ENCODE measurements around the gene TCN2. TPM values are rescaled to one million over a fixed set of nuclear protein-coding genes. Genes with fewer than 3 reads are reported as not detected.

Gene TCN2
- total and polyA plus RNA-seq, 4 donors, result 6.7 to 14.1 (median 13.0) TPM

- TF ChIP-seq CTCF (IDR thresholded peaks at IDR 0.05; ENCODE audit: low read depth, low read length, missing input control) (no peak), FOXA2 (IDR thresholded peaks at IDR 0.05) (no peak)
Measured at GRCh38 chr22:30586414-30586813, 20.6 kb upstream of the TCN2 start (continued).

- TF ChIP-seq HNF4G (IDR thresholded peaks at IDR 0.05) (no peak), NR2F2 (IDR thresholded peaks at IDR 0.05) (no peak), GABPA (IDR thresholded peaks at IDR 0.05 in 1 of 2, conservative IDR thresholded peaks at IDR 0.05 in 1 of 2) (no peak), HNF4A (conservative IDR thresholded peaks at IDR 0.05) (no peak), REST (IDR thresholded peaks at IDR 0.05) (no peak), FOXA2 (IDR thresholded peaks at IDR 0.05) (no peak), TAF1 (conservative IDR thresholded peaks at IDR 0.05) (no peak), RXRA (IDR thresholded peaks at IDR 0.05) (no peak), CTCF (IDR thresholded peaks at IDR 0.05; ENCODE audit: low read depth, low read length, missing input control) (no peak), ZBTB33 (IDR thresholded peaks at IDR 0.05) (no peak), FOXA1 (IDR thresholded peaks at IDR 0.05) (no peak), RAD21 (IDR thresholded peaks at IDR 0.05) (no peak), MAX (IDR thresholded peaks at IDR 0.05) (no peak), SP1 (IDR thresholded peaks at IDR 0.05) (no peak), YY1 (IDR thresholded peaks at IDR 0.05) (no peak)
- H3K27ac ChIP-seq (ENCODE audit: low read depth in 1 of 2, low read length in 2 of 2), result peak overlapping the region; percentile 77 to 89
- DNase-seq (ENCODE audit: low spot score), result no peak
- peak overlapping the region; percentile 92 to 97 for H3K9ac ChIP-seq (ENCODE audit: low read depth in 1 of 2, low read length in 2 of 2)
- H3K9me3 ChIP-seq (ENCODE audit: control insufficient read depth in 4 of 4, low read length in 3 of 4), result no peaks in the 10 kb centered on the region
- H3K4me3 ChIP-seq (ENCODE audit: low read depth in 1 of 3, low read length in 3 of 3), result peak overlapping the region; percentile 83 to 98 (median 98)
- peaks cover 0 to 18% (median 12%) of the 10 kb centered on the region in 4 donors for H3K4me1 ChIP-seq (ENCODE audit: control insufficient read depth in 4 of 4, insufficient read depth in 4 of 4, low read length in 3 of 4)
- no peaks in the 10 kb centered on the region for H3K27me3 ChIP-seq (ENCODE audit: control insufficient read depth in 4 of 4, insufficient read depth in 4 of 4, low read length in 3 of 4)
- WGBS, result 8% methylated on average over 14 of the region's 14 CpGs
- H3K36me3 ChIP-seq (ENCODE audit: control insufficient read depth in 4 of 4, insufficient read depth in 3 of 4, low read depth in 1 of 4, low read length in 3 of 4), result peaks cover 11 to 29% (median 27%) of the 10 kb centered on the region in 4 donors
Measured at GRCh38 chr22:30591191-30591587, 15.8 kb upstream of the TCN2 start.

Measured in liver (tissue), 9 donors.